Measurements from ENCODE around the gene FAM76A. TPM values are rescaled to one million over a fixed set of nuclear protein-coding genes. Genes with fewer than 3 reads are reported as not detected.

Gene FAM76A
- total RNA-seq, 6 experiments from 2014 or later: 6.7 to 9.2 (median 7.8) TPM

DNA sequence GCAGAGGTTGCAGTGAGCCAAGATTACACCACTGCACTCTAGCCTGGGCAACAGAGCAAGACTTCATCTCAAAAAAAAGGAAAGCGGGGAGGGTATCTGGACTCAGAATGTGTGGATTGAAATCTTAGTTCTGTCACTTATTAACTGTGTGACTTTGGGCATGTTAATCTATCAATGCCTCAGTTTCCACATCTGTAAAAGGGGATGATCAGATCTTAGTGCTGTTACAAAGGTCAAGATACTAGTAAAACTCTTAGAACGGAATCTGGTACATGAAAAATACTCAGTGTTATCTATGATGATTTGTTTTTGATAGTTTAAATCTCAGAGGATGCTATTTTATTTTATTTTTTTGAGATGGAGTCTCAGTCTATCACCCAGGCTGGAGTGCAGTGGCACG lies 10.5 kb downstream of the FAM76A start:
- Mint-ChIP-seq H3K4me3 (no peak overlapping the region), H3K27ac (no peak overlapping the region), H3K36me3 (ENCODE audit: low read depth) (peaks cover 13% of the 10 kb centered on the region)

DNA sequence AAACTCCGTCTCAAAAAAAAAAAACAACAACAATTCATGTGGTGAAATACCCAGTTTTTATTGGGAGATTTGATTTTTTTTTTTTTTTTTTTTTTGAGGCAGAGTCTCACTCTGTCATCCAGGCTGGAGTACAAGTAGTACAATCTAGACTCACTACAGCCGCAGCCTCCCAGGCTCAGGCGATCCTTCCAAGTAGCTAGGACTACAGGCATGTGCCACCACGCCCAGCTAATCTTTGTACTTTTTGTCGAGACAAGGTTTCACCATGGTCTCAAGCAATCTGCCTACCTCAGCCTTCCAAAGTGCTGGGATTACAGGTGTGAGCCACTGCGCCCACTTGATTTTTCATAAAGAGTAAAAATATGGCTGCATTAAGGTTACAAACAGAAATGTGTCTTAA lies 15.4 kb downstream of the FAM76A start:
- H3K27me3 Mint-ChIP-seq (ENCODE audit: insufficient read depth): no peaks in the 10 kb centered on the region
- no peak for DNase-seq
- no peak overlapping the region for H3K27ac Mint-ChIP-seq
- H3K36me3 Mint-ChIP-seq (ENCODE audit: low read depth): 0 out of 2 replicates have a peak, but pooled peaks cover 13% of the 10 kb centered on the region
- no peak overlapping the region for H3K4me3 Mint-ChIP-seq
- H3K4me1 Mint-ChIP-seq (ENCODE audit: low read depth): no peaks in the 10 kb centered on the region
- H3K9me3 Mint-ChIP-seq: no peaks in the 10 kb centered on the region
- TF ChIP-seq, protein P1, sequence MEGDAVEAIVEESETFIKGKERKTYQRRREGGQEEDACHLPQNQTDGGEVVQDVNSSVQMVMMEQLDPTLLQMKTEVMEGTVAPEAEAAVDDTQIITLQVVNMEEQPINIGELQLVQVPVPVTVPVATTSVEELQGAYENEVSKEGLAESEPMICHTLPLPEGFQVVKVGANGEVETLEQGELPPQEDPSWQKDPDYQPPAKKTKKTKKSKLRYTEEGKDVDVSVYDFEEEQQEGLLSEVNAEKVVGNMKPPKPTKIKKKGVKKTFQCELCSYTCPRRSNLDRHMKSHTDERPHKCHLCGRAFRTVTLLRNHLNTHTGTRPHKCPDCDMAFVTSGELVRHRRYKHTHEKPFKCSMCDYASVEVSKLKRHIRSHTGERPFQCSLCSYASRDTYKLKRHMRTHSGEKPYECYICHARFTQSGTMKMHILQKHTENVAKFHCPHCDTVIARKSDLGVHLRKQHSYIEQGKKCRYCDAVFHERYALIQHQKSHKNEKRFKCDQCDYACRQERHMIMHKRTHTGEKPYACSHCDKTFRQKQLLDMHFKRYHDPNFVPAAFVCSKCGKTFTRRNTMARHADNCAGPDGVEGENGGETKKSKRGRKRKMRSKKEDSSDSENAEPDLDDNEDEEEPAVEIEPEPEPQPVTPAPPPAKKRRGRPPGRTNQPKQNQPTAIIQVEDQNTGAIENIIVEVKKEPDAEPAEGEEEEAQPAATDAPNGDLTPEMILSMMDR (IDR thresholded peaks at IDR 0.05): no peak

More for the DNA sequence above, 10.5 kb downstream of the FAM76A start:
- TF ChIP-seq, protein P1 (IDR thresholded peaks at IDR 0.05): no peak
- Mint-ChIP-seq H3K4me1 (ENCODE audit: low read depth) (no peaks in the 10 kb centered on the region), H3K9me3 (no peaks in the 10 kb centered on the region), H3K27me3 (ENCODE audit: insufficient read depth) (no peaks in the 10 kb centered on the region)
- DNase-seq: no peak

DNA sequence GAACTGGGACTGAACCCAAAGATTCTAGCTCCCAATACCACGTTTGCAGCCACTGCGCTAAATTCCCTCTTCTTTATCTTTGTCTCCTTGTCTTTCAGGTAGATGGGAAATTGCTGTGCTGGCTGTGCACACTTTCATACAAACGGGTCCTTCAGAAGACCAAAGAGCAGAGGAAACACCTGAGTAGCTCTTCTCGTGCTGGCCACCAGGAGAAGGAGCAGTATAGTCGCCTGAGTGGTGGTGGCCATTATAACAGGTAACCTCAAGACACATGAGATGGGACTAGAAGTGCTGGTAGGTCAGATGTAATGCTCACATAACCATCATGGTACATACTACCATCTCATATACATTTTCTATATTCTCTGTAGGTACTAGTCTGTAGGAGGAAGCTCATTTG lies 18.8 kb downstream of the FAM76A start:
- Mint-ChIP-seq H3K4me1 (ENCODE audit: low read depth) (no peaks in the 10 kb centered on the region), H3K36me3 (ENCODE audit: low read depth) (peaks cover 16% of the 10 kb centered on the region; the same call in 1 of the 2 replicates), H3K9me3 (no peaks in the 10 kb centered on the region), H3K4me3 (no peak overlapping the region), H3K27ac (no peak overlapping the region), H3K27me3 (ENCODE audit: insufficient read depth) (no peaks in the 10 kb centered on the region)
- TF ChIP-seq, protein P1 (IDR thresholded peaks at IDR 0.05): no peak
- DNase-seq: no peak

DNA sequence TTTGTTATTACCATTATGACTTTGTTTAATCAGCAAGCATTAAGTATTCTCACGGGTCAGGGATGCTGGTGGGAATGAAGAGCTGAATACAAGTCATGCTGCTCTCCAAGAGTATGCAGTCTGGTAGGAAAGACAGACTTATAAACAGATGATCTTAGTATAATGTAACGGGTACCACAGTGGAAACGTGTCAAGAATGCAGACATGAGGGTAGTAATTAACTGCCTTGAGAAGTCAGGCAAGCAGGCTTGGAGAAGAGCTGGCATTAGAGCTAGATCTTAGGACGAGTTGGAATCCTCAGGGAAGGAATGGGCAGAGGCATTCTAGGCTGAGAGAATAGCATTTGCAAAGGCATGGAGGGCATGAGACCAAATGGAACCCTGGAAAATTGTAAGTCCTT lies 19.7 kb downstream of the FAM76A start:
- Mint-ChIP-seq H3K36me3 (ENCODE audit: low read depth) (peaks cover 24% of the 10 kb centered on the region; the same call in 1 of the 2 replicates), H3K4me1 (ENCODE audit: low read depth) (no peaks in the 10 kb centered on the region), H3K27me3 (ENCODE audit: insufficient read depth) (no peaks in the 10 kb centered on the region), H3K4me3 (no peak overlapping the region), H3K9me3 (no peaks in the 10 kb centered on the region), H3K27ac (no peak overlapping the region)
- no peak for DNase-seq
- TF ChIP-seq, protein P1 (IDR thresholded peaks at IDR 0.05): no peak

DNA sequence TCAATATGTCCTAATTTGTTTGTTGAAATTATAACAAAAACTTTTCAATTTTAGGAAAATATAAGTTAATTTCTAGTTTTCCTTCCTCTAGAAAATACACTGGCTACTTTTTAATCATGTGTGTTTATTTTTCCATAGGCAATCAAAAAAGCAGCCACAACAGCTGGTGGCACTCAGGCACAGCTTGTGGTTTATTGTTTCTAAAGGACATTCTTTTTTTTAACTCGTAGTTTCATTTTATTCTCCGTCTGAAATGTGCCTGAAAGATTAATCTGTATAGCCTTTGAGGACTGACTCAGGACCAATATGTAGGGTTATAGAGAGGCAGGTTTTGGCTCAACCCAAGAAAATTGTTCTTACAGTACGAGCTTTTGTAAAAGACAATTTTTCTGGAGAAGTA lies 26.6 kb downstream of the FAM76A start:
- no peak for DNase-seq
- peaks cover 19% of the 10 kb centered on the region; the same call in 1 of the 2 replicates for H3K36me3 Mint-ChIP-seq (ENCODE audit: low read depth)
- H3K4me1 Mint-ChIP-seq (ENCODE audit: low read depth): peaks cover 9% of the 10 kb centered on the region
- H3K27ac Mint-ChIP-seq: no peak overlapping the region
- H3K9me3 Mint-ChIP-seq: no peaks in the 10 kb centered on the region
- H3K27me3 Mint-ChIP-seq (ENCODE audit: insufficient read depth): no peaks in the 10 kb centered on the region; the same call in 1 of the 2 replicates
- H3K4me3 Mint-ChIP-seq: no peak overlapping the region
- TF ChIP-seq, protein P1 (IDR thresholded peaks at IDR 0.05): no peak

DNA sequence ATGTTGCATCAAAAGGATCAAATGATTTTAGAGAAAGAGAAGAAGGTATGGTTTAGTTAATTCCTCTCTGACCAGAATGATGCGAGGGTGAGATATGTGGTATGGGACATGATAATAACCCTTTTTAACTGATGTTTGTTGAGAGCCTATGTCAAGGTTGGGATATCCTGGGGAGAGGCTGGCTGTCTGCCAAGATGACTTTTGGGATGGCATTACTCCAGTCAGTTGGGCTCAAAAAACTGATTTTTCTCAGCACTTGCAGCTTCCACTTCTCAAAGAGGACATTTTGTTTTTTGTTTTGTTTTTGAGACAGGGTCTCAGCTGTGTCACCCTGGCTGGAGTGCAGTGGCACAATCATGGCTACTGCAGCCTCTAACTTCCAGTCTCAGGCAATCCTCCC lies 29.5 kb downstream of the FAM76A start:
- H3K4me3 Mint-ChIP-seq: no peak overlapping the region
- H3K27ac Mint-ChIP-seq: no peak overlapping the region
- no peaks in the 10 kb centered on the region for H3K9me3 Mint-ChIP-seq

More for the DNA sequence above, 29.5 kb downstream of the FAM76A start:
- Mint-ChIP-seq H3K27me3 (ENCODE audit: insufficient read depth) (no peaks in the 10 kb centered on the region; the same call in 1 of the 2 replicates), H3K4me1 (ENCODE audit: low read depth) (peaks cover 16% of the 10 kb centered on the region), H3K36me3 (ENCODE audit: low read depth) (peaks cover 18% of the 10 kb centered on the region)
- no peak for DNase-seq
- TF ChIP-seq, protein P1 (IDR thresholded peaks at IDR 0.05): no peak
